NCI-H345 treated with DMSO at 0.1 percent for 48 hours (cell line): Measurements from ENCODE around the gene ADAMTS2.

Experiments
- DNase-seq: peaks from one replicate; lab custom pipeline; 2025; ENCODE audit not compliant: unreplicated experiment; lab: John Stamatoyannopoulos, UW

ADAMTS2 gene

DNA sequence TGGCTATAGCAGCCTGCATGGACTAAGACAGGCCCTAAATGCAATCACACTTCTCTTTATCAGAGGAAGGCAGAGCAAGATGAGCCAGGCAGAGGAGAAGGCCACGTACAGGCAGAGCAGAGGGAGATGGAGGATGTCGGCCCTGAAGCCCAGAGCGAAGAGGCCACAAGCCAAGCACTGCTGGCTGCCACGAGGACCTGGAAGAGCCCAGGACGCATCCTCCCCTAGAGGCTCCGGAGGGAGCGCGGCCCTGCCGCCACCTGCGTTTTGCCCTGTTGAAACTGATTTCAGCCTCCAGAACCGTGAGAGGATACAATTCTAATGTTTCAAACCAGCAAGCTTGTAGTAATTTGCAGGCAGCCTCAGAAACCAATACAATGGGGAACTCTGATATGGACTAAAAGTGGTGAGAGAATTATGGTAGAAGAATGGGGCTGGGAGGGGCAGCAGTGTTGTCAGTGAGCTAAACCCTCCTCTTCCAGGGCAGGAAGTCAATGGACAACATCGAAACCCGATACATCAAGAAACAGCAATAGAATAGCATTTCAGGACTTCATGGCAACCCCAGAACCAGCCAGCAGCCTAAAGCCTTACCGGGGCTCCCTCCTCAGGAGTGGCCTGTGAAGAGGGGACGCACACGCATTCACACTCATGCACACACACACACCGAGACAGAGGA is 32.6 kb downstream of the ADAMTS2 start:
- DNase-seq = no peak

DNA sequence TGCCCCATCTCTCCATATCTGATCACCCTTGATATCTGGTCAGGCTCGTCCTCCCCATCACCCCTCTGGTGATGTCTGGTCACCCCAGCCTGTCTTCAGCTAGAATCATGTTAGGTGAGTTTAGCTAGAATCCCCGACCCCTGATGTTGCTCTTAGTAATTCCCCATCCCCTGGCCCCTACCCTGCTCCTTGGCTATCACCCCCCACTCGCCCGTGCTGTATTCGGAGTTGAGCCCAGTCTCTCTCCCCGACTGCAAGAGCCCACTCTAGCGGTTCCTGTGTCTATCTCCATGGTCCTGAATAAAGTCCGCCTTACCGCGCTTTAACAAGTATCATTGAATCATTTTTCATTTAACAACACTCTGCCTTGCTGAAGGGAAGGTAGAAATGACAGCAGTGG is 33.7 kb downstream of the ADAMTS2 start:
- DNase-seq = no peak

DNA sequence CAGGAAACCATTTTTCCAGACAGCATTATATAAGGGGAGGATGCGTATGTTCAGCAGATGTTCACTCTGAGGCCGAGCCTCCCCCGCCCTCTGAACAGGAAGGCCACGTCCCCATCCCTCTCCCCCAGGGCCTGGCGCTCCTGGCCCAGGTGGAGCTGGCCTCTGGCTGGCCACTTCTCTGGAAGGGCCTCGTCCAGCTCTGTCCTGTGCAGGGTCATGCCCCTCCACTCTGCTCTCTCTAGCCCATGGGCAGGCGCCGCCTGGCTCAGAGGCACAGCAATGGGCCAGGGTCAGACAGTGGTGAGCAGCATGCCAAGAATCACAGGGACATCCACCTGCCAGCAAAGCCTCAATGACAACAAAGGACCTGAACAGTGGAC is 34.2 kb downstream of the ADAMTS2 start:
- DNase-seq = no peak

DNA sequence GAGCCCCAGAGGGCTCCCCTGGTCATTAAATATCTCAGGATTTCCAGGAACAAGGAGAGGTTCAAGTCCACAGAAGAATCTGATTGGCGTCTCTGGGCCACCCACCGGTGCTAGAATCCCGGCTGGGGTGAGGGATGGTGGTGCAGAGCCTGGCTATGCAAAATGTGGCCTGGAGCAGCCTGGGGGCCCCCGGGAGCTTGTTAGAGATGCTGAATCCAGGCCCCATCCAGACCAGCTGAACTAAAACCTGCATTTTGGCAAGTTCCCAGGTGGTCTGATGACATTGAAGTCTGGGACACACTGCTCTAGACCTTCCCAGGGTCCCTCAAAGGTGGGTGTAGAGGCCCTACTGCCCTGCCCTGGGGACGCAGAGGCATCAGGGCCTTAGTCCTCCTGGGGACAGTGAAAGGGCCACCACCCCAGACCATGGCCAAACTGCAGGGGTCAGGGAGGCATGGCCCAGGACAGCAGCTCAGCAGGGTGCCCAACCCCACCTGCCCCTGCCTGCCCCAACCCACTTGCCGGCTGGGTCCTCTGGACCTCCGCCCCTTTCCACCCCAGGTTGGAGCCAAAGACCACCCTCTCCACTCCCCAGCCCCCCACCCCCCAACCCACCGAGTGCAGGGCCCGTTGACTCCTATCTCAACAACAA is 34.7 kb downstream of the ADAMTS2 start:
- no peak for DNase-seq

DNA sequence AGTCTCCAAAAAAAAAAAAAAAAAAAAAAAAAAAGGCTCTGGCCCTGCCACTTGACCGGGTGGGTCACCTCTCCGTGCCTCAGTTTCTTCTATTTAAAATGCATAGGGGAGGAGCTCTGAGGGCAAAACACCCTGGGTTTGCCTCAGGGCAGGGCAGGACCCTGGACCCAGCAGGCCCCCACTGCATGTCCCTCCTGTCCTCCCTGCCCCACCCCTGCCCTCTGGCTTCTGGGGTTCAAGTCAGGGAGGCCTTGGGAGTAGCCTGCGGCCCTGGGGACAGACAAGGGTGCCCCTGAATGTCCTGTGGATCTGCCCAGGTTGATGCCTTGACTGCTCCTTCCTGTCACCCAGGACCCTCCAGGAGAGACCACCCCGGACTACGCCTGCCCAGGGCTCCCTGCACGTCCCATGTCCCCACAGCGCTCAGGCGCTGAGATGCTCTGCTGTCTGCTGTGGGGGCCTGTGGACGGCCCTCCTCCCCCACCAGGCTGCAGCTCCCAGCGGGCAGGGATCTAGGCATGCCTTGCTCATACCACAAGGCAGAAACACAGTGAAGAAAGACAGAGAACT is 35.4 kb downstream of the ADAMTS2 start:
- no peak for DNase-seq

DNA sequence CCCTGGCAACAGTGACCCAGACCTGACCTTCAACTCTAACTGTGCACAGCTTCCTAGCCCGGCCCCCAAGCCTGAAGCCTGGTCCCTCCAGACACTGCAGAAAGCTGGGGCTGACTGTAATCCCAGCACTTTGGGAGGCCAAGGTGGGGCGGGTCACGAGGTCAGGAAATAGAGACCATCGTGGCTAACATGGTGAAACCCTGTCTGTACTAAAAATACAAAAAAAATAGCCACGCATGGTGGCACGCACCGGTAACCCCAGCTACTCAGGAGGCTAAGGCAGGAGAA is 35.9 kb downstream of the ADAMTS2 start:
- no peak for DNase-seq

DNA sequence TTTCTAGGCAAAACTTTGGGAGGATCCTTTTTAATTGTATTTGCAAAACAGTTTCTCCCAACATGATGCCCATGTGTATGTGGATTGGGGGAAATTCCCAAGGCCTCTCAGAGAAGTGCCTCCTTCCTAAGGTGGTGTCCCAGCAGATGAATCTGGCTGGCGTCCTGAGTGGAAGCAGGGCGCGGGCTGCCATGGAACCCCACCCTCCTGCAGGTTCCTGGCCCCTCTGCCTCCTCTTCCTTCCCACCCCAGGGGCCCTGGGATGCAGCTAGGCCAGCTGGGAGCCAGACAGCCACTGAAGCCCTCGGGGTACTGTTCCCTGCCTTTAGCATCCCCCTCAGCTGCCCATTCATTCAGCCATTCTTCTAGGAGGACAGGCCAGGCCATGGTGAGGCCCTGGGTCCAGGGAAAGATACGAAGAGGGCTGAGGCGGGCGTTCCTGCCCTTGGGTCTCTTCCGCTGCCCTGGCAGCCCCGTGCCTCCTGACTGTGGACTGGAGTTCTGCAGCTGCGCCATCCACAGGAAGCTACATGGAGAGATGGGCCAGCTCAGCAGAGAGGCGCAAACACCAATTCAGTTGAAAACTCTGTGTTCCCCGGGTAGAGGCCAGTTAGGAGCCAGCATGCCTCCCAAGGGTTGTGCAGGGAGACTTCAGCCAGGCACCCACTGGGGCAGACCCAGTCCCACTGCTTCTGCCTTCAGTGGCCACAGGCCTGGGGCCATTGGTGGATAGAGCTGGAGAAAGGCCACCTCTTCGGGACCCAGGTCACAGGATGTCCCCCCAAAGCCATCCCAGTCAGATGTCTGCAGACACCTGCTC is 36.5 kb downstream of the ADAMTS2 start:
- DNase-seq = no peak

DNA sequence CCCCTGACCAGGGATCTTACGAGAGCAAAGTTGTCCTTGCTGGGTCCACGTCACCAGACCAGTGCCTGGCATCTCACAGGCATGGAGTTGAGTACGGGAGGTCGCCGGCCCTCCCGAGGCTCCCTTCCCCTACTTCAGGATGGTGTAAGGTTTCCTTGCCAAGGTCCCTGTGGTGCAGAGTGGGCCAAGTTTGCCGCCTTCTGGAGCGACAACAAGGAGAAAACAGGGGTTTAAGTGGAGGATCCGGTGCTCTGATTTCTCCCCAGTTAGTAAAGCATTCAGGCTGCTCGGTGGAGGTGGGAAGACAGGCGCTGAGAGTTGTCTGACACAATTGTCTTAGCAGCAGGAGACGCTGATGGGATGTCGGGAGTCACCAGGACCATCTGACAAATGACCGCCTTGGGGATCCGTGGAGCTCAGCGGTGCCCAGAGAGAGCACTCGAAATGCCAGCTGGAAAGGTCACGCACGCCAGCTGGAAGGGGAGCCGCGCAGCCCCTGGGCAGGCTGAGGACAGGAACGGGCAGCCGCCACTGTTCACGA is 37.3 kb downstream of the ADAMTS2 start:
- no peak for DNase-seq

DNA sequence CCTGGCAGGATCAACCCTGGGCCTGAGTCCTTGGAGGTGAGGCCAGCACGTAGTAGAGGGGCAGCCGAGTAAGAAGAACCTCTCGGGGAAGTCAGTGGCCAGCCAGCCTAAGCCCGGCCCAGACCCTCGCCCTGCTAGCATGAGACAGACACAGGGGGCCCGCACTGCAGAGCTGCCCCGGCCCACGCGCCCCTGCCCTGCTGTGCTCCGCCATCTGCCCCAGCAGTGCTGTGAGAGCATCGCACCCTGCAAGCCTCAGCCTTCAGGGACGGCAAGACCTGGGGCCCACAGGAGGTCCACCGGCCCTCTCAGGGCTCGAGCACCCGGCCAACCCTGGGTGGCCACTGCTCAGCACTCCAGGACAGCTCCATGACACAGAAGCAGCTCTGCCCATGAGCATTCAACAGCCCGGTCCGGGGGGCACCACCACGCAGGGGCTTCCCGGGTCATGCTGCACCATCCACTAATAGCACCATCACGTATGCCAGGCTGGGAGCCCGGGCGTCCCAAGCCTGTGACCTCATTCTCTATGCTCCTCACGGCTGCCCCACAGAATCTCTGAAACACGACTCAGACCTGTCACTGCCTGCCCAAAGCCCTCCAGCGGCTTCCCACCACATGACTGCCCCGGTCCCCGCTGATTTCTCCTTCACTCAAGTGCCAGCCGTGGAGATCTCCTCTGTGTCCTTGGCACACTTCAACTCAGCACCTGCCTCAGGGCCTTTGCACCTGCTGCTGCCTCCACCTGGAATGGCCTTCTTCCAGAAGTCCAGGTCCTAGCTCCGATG is 38.1 kb downstream of the ADAMTS2 start:
- no peak for DNase-seq

DNA sequence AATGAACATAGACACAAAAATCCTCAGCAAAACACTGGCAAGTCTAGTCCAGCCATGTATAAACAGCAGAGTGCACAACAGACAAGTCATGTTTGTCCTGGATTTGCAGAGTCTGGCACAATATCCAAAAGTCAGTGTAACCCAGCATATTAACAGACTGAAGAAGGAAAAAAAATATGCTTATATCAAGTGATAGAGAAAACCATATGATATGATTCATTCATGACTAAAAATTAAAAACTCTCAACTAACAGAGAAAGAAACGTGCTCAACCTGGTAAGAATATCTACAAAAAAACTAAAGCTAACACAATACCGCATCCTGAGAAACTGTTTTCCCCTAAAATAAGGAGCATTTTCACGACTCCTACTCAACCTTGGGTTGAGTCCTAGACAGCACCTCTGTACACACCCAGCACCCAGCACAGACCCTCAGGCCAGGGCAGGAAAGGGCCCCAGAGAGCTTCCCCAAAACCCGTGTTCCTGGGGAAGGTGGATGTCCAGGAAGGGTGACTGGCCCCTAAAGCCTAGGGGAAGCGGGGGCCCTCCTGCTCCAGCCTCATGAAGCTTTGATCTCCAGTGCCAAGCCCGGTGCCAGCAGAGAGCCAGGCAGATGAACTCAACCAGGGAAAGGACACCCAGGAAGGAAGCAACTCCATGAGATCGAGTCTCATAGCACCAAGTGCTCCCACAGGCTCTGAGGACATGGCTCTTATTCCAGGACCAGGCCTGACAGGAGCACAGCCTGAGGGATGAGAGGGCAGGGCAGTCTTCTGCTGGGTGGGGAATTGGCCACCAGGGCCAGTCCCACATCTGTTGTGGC is 38.9 kb downstream of the ADAMTS2 start:
- no peak for DNase-seq

DNA sequence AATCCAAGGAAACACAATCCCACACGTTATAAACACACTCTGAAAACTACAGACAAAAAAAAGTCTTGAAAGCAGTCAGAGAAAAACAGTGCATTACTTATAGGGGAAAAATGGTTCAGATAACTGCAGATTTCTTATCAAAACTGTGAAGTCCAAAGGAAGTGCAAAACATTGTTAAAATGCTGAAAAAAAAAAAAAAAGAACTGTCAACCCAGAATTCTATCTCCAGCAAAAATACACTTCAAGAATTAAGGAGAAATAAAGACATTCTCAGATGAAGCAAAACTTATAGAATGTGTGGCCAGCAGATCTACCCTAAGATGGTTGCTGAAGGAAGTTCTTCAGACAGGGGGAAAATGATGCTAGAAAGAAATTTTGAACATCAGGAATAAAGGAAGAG is 40.4 kb downstream of the ADAMTS2 start:
- DNase-seq = no peak

DNA sequence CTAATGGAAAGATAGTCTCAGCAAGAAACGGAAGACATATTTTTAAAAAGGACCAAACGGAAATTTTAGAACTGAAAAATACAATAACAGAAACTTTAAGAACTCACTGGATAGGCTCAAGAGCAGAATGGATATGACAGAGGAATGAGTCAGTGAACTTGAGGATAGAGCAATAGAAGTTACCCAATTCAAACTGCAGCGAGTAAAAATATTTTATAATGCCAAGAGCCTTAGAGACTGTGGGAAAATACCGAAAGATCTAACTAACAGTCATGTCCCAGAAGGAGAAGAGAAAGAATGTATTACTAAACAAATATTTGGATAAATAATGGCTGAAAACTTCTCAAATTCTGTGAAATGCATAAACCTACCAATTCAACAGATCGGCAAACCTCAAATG is 40.8 kb downstream of the ADAMTS2 start:
- no peak for DNase-seq

DNA sequence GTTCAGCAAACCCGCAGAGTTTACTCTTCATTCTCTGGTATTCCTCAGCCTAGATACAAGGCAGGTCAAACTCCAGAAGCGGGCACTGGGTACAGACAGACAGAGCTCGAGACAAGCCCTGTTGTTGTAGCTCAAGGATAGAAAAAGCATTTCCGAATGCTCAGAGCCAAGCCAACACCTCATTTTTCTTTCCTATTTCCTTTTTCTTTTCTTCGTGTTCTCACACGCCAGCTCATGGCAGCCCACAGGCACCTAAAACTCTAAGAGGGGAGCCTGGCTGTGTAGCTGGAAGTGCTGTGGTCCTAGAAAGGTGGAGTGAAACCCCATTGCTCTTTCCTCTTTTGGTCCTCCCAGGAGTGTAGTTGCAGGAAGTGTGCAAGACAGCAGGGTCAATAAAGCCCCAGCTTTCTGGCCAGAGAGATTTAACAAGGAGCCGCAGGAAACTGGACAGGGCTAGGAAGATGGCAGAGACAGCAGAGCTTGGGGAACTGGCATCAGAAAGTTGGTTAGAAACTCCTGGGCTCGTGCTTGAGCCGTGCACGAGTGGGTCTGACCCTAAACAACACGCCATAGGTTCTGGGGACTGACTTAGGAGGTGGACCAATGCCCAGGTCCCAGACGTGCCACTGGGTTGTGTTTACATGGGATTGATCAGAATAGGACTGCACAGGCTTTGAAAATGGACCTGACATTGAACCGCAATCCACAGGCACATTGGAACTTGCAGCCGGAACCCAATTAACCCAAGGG is 41.6 kb downstream of the ADAMTS2 start:
- no peak for DNase-seq

DNA sequence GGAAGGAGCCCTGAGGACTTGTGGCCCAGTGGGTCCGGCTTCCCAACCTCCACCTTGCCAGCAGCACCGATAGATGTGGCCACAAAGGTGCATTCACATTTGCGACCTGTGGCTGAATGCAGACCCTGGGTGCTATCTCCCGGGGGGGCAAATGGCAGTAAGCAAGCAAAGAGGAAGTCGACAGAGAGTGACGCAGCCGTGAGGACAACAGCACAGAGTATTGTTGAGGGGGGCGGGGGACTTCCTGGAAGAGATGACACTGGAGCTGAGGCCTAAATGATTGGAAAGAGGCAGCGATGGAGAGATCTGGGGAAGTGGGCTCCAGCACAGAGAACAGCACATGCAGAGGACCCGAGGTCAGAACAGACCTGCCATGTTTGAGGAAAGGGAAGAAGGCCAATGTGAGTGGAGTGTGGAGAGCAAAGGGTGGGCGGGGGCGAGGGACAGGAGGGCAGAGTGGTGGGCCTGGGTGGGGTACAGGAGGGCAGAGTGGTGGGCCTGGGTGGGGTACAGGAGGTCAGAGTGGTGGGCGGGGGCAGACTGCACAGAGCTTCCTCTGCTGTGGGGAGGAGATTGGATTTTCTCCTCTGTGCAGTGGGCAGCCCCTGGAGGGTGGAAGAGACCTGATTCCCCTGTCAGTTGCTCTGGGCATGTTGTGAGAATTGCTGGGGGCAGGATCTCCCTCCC is 42.6 kb downstream of the ADAMTS2 start:
- DNase-seq = no peak

DNA sequence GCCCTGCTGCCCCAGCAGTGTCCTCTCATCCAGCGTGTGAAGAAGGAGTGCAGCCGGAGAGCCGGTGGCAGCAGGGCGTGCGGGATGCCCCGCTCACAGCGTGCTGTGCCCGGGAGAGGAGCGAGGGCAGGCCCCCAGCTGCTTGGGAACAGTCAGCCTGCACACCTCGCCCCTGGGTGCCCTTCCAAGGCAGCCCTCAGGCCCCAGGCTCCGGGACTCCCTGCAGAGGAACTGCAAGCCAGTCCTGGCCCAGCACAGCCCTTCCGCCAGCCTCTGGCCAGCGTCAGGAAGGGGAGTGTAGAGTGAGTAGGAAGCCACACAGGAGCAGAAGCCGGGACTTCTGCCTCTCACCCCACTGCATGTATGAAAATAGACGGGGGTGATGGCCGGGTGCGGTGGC is 43.5 kb downstream of the ADAMTS2 start:
- DNase-seq = no peak

DNA sequence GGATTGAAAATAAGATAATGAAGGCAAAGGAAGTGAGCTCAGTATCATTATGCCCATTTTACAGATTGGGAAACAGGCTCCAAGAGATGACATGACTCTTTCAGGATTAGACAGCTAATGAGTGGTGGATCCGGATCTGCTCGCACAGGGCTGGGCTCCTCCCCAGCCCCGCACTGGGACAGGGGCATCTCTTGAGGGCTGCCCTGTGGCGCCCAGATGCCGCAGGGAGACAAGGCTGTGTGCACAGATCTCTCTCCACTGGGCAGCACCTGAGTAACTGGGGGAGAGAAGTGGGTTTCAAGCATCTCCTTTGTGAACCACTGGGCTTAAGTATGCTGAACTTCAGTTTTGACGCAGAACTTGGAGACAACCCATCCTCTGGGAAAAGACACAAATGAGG is 43.9 kb downstream of the ADAMTS2 start:
- DNase-seq = no peak

DNA sequence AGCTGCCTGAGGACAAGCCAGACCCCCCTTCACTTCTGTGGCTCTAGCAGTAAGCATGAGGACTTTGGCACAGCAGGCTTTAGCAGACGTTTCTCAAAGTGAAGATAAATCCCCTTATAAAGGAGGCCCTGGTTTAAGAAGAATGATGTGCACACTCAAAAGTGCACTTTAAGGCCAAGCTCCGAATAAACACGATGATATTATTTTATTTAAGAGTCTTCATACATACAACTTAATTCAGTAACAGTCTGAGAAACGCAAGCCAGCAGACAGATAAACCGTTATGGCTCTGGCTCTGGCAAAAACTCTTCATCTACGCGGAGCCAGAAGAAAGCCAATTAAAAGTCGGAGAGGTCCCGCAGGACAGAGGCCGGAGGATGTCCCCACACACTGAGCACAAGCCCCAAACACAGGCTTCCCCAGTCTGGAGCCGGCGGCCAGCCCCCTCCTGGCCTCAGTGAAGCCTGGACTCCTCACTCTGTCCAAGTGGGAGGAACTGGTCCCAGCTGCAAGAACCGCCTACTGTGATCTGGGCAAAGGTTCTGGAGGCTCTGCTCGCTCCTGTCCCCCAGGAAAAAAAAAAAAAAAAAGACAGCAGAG is 44.6 kb downstream of the ADAMTS2 start:
- DNase-seq = no peak

DNA sequence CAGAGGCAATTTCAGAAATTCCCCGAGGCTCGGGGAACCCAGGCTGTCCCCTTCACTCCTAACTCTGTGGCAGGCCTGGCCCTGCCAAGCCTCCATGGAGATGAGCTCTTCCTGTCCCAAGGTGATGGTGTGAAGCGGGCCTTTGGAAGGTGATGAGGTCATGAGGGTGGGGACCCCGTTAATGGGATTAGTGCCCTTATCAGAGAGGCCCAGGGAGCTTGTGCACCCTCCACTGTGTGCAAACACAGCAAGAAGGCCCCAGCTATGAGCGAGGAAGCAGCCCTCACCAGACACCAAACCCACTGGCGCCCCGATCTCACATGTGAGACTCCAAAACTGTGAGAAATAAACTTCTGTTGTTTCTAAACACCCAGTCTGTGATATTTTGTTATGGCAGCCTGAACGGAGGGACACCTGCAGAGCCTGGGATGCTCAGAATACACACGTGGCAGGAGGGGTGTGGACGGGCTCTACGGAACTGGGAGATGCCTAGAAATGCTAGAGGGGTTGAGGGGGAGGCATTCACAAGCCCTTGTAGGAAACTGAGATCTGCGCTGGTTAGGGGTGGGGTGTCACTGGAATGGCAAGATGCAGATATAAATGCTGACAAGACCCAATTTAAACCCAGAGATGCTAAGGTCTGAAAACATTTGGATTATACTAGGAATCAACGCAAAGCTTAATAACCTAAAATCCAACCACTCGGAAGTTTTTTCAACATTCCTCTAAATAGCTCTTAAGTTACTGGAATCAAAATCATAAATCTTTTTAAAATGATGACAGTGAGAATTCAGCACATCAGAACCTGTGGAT is 46.9 kb downstream of the ADAMTS2 start:
- DNase-seq = no peak
